ENCODE results near the gene TUBB4B.

The TUBB4B gene

DNA sequence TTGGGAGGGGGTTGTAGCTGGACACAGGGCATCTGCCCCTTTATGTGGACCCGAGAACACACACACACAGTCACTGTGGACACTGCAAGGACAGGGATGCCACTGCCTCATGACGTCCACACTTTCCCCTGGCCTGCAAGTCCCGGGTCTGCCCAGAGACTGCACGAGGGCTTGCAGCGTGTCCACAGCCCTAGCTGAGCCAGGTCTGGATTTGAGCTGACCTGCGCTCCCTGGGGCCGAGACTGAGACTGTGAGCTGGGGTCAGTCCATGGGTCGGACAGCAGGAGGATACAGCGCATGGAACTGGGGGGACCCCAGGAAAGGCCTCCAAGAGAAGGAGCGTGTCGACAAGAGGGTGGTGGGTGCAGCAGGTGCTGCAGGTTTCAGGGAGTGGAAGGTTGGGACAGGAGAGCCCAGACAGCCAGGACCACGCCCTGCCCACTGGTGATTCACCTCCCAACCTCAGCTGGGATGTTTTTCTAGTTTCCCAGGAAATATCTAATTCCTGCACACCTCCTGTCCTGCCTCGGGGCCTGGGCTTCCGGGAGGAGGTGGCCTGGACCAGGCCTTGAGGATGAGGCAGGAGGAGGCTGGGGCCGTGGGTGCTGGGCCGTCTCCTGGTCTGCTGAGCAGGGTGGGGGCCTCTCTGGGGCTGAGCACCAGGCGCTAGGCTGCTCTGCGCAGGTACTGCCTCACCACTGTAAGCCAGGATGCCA, 14.6 kb upstream of the TUBB4B start:
- DNase-seq: no peak

DNA sequence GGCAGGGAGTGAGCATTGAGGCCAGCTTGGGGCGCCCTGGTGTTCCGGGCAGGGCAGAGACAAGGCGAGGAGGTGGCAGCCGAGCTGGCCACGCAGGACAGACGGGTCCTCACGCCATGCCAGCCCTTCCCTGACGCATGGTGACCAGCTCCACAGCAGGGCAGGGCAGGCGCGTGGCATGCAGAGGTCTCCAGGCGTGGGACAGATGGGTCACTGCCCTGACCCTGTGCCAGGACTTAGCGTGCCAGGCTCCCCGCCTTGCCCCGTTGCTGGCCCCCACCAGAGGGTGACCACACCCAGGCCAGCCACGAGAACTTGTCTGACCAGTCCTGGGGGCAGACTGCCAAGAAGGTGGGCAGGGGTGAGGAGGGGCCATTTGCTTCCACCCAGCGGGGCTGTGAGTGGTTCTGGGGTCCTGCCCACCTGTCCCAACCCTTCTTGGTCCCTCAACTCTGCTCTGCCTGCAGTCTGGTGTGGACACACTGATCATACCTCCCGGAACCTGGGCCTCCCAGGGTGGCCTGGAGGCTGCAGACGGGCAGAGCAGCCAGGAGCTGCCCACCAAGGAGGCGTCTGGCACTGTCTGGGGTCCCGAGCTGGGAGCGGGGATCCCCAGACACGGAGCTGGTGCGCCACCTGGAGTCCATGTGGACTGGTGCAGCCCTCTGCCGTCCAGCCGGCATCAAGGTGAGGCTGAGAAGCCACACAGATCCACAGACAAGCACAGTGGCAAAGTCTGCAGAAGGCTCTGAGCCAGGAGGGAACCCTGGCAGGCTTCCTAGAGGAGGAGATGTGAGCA, 13.8 kb upstream of the TUBB4B start, which contains the start of gene RNF224:
TSS of gene RNF224 (plus strand) at position 449 of the 799 bp plus-strand sequence. CDS start 834 bp downstream, outside the sequence.
- peak; percentile 39 to 86 for DNase-seq

DNA sequence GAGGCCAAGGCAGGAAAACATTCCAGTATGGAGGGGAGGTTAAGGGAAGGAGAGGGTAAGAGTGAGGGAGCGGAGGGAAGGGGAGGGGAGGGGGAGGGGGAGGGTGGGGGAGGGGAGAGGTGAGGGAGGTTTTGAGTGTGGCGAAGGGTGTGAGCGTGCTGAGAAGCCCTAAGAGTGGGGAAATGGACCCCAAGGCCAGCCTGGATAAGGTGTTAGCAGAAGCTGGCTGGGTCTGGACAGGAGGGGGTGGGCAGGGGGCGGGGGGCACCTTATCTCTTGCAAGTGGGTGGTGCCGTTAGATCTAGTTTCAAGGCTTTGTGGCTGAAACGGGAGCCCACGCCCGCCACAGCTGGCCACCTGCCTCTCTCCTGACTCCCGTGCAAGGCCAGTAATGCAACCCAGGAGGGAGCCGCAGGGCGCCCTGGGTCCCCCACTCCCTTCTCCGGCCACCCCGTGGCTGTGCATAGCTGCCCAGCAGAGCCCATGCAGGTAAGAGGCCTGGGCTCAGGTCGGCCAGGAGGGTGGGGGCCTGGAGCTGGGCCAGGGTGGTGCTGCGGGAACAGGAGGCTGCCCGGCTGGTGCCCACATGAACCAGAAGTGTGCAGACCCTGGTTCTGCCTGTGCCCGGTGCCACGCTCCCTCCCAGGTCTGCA, 13.1 kb upstream of the TUBB4B start:
- no peak for DNase-seq

DNA sequence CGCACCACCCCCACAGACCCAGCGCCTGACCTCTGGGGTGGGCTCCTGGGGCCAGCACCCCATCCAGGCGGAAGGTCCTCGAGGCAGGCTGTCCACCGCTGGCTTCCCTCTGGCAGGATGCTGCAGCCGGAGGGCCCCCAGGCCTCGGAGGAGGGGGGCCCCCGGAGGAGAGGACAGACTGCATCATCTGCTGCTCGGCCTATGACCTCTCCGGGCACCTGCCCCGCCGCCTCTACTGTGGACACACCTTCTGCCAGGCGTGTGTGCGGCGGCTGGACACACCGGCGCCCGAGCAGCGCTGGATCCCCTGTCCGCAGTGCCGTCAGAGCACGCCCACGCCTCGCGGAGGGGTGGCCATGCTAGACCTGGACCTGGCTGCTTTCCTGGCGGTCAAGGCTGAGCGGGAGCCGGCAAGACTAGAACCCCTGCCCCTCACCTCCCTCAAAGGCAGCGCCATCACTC, 12.6 kb upstream of the TUBB4B start:
- no peak for DNase-seq

DNA sequence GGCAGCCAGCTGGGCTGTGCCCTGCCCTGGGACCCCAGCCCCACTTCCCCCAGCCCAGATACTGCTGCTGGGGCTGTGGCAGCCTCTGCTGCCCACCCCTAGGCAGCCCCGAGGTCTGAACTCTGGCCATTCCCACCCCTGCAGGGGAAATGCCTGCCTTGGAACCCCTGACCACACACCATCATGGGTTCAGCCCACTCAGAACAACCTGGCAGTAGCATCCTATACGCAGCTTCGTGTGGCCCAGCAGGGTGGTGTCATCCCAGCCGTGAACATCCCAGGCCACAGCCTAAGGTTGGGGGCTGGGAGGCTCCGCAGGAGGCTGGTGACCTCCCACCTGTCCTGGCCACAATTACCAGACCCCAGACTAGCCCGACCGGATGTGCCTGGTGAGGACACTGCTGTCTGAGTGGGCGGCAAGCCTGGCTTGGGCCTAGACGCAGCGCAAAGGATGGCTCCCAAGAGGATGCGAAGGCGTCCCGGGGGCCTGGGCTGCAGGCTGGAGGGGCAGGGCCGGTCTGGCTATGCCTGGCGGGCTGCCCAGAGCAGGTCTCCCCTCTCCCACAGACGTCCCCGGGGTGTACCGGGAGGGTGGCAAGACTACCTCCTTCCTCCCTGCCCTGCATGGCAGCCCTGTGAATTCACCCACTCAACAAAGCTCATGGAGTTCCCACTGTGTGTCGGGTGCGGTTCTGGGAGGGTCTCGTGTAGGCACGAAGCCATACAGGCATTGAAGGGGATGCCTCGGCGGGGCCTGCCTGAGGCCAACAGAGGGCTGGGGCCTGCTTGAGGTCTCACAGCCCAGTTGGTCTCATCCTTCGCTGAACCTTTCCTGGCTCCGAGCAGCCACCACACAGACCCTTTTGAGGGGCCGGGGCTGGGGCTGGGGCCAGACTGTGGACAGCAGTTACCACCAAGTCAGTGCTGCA, 11.9 kb upstream of the TUBB4B start:
- DNase-seq: no peak

DNA sequence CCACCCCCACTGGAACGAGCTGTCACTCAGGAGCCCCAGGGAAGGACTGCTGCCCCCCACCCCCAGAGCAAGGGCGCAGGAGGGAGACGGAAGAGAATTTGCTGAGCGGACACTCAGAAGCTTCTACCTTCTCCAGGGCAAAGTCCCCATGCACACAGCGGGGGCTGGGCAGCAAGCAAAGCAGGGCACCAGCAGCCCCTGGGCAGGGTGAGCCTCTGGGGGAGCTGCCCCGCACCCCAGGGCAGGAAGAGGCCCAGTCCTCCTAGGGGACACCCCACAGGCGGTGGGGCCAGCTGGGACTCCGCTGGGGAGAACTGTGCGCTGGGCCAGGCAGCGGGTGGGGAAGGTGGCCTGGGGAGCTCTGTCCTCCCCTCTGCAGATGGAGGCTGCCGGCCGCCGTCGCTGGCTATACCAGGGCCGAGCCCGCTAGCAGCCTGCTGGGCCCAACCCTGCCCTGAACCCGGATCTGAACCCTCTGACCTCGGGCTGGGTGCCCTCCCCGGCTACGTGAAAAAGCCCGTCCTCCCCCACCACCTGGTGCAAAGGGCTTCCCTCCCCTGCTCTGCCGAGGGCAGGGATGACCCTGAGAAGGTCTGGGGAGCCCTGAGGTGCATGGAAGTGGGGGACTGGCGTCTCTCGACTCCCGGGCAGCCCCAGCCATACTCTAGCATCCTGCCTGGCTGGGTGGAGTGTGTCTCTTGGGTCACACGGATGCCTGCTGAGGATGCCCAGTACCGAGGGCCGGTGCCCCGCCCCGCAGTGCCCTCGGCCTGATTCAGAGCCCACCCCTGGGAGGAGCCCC, 11.0 kb upstream of the TUBB4B start:
- no peak for DNase-seq

DNA sequence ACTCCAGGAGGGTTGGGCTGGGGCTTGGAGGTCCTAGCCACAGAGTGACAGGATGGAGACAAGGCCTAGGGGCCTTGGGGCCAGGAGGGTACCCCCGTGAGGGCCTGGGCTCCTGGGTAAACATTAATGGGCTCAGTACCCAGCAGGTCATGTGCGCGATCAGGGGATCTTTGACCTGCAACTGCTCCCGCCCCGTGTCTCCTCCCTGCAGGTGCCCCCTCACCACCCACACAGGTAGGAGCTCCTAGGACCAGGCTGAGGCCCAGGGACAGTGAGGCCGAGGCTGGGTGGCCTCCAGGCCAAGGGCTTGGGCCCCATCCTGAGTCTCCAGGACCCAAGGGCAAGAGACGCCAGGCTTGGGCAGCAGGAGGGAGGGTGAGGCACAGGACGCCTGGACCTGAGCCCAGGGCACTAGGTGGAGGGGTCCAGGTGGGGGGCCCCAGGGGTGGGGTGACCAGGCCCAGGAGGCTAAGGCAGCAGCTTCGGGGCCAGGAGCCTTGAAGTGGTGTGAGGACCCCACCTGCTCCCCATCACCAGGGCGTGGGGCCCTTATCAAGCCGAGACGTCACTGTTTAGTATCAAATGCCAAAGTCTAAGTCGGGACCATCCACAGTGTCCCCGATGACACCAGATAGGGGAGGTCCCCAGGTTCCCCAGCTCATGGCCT, 10.2 kb upstream of the TUBB4B start, which contains the start of gene SLC34A3:
TSS of gene SLC34A3 (plus strand) at position 197 of the 667 bp plus-strand sequence. CDS start 802 bp downstream, outside the sequence.
- DNase-seq: no peak

DNA sequence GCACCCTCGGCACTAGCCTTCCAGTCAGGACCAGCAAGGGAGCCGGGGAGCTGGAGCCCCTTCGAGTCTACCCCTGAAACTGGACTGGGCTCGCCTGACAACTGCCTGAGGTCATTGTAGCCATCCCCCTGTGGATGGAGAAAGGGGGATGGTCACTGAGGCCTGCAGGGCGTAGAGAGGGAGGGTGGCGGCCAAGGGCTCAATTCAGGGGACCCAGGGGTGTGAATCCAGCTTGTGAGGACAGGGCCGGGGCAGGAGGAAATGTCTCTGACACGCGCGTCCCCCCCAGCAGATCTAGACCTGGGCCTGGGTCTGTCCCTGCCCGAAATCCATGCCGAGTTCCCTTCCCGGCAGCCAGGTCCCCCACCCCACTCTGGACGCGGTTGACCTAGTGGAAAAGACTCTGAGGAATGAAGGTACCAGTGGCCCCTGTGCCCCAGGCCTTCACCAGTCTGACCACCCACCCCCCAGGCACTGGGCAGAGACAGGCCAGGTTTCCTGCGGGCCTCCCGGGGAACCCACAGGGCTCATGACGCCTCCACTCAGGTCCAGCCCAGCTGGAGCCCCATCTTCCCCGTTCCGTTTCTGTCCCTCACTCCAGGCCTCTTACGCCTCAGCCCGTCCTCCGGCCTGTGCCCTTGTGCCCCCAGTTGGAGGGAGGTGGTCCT, 9.6 kb upstream of the TUBB4B start:
- DNase-seq: no peak

DNA sequence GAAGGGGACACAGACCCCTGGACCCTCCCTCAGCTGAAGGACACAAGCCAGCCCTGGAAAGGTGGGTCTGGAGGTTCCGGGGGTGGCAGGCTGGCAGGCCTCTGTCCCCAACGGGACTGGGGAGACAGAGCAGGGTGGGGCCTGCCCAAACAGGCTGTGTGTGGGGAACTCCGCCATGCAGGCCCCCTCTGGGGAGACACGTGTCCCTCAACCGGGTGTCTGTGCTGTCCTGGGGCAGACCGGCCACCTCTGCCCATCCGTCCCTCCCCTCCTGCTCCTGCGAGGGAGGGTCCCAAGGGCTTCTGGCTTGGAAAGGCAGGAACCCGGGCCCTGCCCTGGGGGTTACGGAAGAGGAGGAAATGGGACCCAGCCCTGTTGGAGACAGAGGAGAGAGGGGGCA, 9.0 kb upstream of the TUBB4B start:
- DNase-seq: no peak

DNA sequence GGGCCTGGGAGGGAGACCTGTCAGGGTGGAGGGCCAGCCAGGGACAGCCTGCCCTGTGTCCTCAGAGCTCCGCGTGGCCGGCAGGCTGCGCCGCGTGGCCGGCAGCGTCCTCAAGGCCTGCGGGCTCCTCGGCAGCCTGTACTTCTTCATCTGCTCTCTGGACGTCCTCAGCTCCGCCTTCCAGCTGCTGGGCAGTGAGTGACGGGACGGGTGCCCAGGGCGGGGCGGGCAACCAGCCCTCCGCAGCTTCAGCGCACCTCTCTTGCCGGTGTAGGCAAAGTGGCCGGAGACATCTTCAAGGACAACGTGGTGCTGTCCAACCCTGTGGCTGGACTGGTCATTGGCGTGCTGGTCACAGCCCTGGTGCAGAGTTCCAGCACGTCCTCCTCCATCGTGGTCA, 8.6 kb upstream of the TUBB4B start:
- no peak for DNase-seq

DNA sequence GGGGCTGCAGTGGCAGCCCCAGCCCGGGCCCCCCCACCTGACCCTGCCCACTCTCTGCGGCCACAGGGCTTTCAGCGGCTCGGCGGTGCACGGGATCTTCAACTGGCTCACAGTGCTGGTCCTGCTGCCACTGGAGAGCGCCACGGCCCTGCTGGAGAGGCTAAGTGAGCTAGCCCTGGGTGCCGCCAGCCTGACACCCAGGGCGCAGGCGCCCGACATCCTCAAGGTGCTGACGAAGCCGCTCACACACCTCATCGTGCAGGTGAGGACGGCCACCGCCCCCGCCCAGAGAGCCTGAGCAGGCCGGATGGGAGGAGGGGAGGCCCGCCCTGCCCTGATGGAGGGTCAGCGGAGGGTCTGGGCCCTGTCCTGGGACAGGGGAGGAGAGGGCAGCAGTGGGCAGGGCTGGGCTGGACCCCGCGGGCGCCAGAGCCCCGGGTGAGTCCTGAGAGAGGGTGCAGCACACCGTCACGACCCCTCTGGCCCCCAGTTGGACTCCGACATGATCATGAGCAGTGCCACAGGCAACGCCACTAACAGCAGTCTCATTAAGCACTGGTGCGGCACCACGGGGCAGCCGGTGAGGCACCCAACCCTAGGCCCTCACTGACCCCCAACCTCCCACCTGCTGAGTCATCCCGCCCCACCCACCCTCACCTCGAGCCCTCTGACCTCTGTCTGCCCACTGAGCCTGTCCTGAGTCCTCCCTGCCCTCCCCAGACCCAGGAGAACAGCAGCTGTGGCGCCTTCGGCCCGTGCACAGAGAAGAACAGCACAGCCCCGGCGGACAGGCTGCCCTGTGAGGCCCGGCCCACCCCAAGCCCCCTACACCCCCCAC, 7.7 kb upstream of the TUBB4B start:
- DNase-seq: no peak

DNA sequence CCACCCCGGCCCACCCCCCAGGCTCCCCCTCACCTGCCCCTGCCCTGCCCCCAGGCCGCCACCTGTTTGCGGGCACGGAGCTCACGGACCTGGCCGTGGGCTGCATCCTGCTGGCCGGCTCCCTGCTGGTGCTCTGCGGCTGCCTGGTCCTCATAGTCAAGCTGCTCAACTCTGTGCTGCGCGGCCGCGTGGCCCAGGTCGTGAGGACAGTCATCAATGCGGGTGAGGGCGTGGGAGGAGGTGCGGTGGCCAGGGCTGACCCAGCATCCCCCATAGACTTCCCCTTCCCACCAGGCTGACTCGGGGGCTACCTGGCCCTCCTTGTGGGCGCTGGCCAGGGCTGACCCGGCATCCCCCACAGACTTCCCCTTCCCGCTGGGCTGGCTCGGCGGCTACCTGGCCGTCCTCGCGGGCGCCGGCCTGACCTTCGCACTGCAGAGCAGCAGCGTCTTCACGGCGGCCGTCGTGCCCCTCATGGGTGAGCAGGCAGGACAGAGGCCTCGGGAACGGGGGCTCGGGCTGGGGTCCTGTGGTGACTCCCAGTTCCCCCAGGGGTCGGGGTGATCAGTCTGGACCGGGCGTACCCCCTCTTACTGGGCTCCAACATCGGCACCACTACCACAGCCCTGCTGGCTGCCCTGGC, 6.9 kb upstream of the TUBB4B start:
- no peak for DNase-seq

DNA sequence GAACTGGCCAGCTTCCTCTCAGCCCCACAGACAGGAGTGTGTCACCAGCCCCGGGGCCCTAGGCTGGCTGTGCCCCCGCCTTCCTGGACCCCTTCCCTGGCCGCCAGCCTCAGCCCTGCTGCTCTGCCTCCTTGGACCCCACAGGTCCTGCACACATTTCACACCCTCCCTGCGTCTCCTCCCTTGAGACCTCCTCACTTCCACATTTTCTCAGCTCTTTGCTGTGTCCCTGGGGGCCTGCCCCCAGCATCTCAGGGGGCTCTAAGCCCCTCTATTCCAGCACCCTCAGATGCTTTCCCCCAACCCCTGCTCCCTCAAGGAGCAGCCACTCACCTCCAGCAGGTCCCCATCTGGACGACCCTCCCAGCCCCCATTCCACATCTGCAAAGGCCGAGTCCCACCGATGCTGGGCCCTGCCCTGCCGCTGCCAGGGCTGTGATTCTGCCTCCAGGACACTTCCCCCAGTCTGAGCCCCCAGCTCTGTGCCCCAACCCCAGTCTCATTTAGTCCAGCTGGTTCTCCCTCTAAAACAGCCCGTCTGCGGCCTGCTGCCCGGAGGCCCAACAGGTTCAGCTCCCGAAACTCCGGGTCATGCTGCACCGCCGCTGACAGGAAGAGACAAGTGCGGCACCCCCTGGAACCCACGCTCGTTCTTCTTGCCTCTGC, 6.2 kb upstream of the TUBB4B start:
- no peak for DNase-seq

DNA sequence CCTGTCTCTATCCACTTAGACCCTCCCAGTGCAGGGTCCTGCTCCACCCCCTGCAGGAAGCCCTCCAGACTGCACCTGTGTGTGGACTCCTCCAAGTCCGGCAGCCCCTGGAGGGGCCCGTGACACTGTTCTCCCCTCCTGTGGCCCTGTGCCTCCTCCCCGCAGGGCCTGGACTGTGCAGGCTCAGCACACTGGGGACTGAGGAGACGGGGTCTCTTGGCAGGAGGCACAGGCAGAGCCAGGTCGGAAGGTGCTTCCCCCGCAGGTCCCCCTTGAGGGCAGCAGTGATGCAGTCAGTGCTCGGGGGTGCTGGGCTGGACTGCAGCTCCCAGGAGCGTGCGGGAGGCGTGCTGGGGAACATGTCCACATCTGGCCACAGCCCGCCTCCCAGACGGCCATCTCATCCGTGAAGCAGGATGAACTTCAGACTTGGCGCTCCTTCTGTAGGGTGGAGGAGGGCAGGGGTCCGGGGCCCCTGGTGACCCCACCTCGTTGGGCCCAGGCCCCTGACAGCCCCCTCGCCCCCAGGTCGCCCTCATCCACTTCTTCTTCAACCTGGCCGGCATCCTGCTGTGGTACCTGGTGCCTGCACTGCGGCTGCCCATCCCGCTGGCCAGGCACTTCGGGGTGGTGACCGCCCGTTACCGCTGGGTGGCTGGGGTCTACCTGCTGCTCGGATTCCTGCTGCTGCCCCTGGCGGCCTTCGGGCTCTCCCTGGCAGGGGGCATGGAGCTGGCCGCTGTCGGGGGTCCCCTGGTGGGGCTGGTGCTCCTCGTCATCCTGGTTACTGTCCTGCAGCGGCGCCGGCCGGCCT, 5.5 kb upstream of the TUBB4B start:
- no peak for DNase-seq

DNA sequence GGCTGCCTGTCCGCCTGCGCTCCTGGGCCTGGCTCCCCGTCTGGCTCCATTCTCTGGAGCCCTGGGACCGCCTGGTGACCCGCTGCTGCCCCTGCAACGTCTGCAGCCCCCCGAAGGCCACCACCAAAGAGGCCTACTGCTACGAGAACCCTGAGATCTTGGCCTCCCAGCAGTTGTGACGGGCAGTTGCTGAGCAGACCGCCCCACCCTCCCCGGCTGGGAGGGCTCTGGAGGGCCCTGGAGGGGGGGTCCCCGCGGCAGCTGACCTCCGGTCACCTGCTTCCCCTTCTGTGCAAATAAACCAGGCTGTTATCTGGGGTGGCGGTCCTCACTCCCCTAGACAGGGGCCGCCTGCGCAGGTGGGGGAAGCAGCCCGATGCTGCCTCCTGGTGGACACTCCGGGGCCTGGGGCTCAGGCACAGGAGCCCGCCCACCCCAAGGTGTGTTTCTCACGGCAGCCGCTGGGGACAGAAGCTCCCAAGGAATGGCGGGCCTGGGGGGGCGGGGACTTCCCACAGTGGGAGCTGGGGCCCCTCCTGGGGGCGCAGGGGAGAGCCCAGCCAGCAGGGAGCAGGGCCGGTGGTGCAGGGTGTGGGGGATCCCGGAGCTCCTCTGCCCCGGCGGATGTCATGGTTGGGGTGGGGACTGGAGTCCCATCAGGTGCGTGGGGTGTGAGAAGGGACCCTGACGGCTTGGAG, 4.7 kb upstream of the TUBB4B start:
- peak; percentile 39 to 89 for DNase-seq

DNA sequence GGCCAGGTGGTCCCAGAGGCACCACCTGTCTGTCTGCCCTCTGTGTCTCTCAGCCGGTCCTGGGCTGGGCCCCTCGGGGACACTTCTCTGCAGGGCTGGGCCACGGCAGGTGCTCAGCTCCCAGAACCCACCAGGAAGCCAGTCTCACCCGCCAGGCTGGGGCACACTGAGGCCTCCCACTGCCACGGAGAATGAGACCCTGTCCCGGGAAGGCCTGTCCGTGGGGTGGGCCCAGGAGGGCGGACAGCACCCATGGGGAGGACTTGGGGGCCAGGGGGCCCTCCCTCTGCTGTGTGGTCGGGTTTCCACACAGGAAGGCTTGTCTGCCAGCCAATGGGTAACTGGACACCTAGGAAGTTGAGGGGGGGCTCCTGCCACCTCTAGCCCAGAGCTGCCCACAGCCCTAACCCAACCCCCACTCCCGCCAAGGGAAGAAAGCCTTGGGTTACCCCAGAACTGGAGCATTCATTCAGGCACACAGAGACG, 4.1 kb upstream of the TUBB4B start:
- DNase-seq: no peak

Measured in NCI-H526 (cell line).